Endometrial microvascular endothelial cells (primary cell): ENCODE results near the gene THPO. TPM values are rescaled to one million over a fixed set of nuclear protein-coding genes. Genes with fewer than 3 reads are reported as not detected.

Source experiments
- in situ Hi-C: cut with HindIII; loops from 2 replicates; pipeline ENCODE4 v1.10.0; 2017; ENCODE audit warnings: low sequenced_read_pairs, low pct_unique_long_range_greater_than_20kb; ENCODE audit errors: inconsistent ontology term
- total RNA-seq: library from RNA; depleted of rRNA; stranded (reverse); fragments of >200 nt; gene quantifications from one replicate; pipeline ENCODE4 v1.2.3, GENCODE V29; 2015; ENCODE audit errors: inconsistent ontology term

THPO gene
- total RNA-seq, 1 donor from 2014 or later, result not detected

DNA sequence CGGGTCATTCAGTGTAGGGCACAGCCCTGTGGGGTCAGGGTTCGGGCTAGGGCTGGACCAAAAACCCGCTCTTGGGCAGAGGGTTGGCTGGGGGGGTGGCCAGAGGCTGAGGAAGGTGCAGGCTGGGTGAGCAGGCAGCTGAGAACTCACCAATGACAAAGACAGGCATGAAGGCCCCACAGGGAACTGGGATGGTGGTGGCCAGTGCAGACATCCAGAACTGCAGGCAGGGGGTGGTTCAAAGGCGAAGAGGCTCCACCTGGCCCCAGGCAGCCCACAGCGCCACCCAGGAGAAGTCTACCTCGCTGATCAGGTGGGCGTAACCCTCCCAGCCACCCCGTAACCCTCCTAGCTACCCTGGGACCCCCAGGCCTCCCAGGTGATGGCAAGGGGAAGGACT, 23.3 kb downstream of the THPO start:
- in situ Hi-C loops, result no loop called here

DNA sequence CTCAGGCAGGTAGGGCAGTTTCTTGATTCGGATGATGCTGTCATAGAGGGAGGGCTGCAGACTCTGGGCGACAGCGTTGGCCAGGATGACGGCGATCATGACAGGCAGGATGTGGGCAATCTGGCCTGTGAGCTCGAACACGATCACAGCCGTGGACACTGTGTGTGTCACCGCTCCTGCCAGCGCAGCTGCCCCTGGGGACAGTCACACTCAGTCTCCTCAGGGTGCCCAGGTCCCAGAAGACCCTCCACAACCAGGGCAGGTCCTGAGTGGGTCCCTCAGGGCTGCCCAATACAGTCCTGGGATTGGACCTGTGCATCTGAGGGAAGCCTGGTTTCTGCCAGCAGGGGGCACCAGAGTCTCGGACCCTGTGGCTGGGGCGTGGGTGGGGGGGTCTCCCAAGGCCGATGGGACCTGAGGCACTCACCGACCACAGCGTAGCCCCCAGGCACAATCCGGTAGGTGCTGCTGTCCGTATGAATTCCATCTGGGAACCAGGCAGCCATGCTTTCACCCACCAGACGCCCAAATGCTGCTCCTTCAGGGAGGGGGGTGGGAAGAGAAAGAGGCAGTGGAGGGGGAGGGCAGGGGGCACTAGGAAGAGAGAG, 23.8 kb downstream of the THPO start:
- in situ Hi-C loops, result no loop called here

DNA sequence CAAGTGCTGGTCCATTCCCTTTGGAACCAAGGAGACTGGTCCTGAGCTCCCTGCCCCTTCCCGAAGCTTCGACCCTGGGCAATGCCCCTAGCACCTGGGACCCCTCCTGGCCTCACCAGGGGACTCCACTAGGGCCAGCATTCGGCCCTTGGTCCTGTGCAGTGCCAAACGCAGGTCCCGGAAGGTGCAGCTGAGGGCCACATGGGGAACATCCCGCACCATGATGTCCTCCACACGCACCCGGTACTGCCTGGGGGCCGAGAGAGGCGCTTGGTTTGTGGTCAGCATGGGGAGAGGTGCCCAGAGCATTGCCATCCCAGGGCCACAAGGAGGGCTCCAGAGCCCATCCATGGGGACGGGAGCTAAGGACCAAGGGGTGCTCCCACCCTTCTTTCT, 24.5 kb downstream of the THPO start:
- in situ Hi-C loops, result no loop called here

GRCh38 chr3:184352897-184353545, 25.0 kb downstream of the THPO start:
- in situ Hi-C loops, result no loop called here

DNA sequence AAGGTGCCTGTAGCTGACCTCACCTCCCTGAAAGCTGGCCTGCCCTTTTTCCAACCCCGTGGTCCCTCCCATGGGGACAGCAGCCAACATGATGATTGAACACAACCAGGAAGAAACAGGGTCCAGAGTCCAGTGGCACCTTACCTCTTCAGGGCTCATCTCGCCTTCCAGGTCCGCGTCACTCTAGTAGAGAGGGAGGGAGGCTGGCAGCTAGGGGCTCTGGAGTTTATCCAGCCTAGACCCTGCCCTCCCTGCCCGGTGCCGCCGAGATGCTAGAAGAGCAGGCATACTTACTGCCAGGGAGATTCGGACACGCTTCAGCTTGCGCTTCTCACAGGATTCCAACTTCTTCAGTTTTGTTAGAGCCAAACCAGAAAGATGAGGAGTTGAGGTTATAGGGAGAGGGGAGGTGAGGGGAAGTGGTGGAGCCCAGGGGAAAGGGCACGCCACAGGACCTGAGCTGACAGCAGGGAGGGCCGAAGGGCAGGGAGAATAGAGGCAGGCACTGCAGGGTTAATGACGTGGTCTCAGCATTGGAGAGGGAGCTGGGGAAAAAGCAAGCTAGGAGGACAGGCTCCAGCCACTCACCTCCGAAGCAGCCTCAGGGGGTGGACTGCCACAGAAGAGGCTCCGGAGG, 25.7 kb downstream of the THPO start:
- in situ Hi-C loops, result no loop called here

DNA sequence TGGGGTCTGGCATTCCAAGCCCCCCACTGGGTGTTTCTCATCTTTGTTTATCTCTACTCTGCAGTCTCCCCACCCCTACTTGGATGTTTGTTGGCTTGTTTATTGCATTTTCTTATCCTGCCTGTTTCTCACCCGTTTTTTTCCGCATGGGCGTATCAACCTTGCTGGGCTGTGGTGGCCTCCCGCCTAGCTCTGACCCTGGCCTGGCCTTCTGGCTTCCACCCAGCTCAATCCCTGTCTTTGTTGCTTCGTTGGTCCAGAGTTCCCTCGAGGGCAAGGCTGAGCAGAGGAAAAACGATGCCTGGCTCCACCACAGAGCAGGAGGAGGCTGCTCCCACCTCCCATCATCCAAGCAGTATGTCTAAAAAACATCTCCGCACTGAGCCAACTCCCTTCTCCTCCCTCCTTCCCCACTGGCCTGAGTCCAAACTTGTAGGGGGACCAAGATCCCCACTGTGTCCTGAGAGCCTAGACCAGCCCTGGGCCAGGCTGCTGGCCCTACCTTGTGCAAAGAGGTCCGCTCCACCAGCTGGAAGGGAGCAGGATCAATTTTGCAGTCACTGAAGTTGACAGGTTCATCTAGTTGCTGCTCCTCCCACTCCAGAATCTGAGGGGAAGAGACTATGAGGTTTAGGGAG, 26.4 kb downstream of the THPO start:
- in situ Hi-C loops, result no loop called here

- in situ Hi-C loops, result no loop called here
Measured at GRCh38 chr3:184350618-184351017, 27.4 kb downstream of the THPO start.

GRCh38 chr3:184349563-184350470, 28.2 kb downstream of the THPO start:
- in situ Hi-C loops, result no loop called here

GRCh38 chr3:184348057-184348382, 30.0 kb downstream of the THPO start:
- in situ Hi-C loops, result no loop called here

- in situ Hi-C loops, result no loop called here
Measured at GRCh38 chr3:184347321-184348056, 30.5 kb downstream of the THPO start.

DNA sequence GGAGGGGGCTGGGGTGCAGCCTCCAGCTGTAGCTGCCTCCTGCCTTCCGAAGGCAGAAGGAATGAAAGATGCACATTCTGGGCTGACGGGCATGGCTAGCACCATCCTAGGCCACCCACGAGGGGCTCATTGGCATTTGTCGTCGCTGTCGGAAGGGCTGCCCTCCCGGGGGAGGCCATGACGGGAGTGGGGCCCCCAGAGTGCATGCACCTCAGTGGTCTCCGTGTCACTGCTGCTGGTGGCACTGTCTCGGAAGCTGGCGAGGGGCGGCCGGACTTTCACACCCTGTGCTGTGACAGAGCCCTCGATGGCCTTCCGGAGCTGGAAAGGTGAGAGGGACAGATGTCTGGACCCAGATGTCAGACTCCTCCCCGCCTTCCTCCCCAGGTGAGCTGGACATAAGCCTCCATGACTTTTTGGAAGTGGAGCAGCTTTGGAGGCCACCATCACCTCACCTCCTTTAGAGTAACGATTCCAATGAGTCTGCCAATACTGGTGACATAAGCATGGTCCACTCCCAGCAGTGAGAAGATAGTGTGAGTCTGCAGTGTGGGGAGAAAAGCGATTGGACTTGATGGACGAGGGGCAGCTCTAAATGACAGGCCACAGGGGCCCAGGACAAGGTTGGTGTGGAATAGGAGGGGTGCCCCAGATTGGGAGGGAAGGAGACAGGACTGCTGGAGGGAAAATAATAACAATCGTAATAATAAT, 31.4 kb downstream of the THPO start:
- in situ Hi-C loops, result no loop called here

- in situ Hi-C loops, result no loop called here
Measured at GRCh38 chr3:184345317-184346144, 32.5 kb downstream of the THPO start.

- in situ Hi-C loops, result no loop called here
Measured at GRCh38 chr3:184344579-184345316, 33.3 kb downstream of the THPO start.

GRCh38 chr3:184343200-184343876, 34.7 kb downstream of the THPO start:
- in situ Hi-C loops, result no loop called here

DNA sequence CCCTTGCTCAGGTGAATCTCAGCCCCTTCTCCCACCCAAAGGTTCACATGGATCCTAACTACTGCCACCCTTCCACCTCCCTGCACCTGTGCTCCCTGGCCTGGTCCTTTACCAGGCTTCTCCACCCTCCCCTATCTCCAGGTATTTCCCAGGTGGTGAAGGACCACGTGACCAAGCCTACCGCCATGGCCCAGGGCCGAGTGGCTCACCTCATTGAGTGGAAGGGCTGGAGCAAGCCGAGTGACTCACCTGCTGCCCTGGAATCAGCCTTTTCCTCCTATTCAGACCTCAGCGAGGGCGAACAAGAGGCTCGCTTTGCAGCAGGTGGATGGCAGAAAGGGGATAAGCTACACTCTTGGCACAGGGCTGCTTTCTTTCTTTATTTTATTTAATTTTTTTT, 36.1 kb downstream of the THPO start:
- in situ Hi-C loops, result no loop called here
